LNCaP clone FGC (cell line): ENCODE results near the gene RPL29.
"Not testable (repeated sequence)": the region's sequence is repeated elsewhere in the genome, so short reads cannot be mapped to it uniquely, and the experiment has no call there.

Experiments
- DNase-seq: peaks from one replicate; pipeline ENCODE4 v3.0.0-alpha.2; 2011; ENCODE audit warnings: low read depth
- H3K4me3 ChIP-seq: 2 replicates; pipeline ENCODE4 v1.5.1; 2011; ENCODE audit warnings: mild to moderate bottlenecking, low read depth, low read length, control low read depth
- CTCF ChIP-seq: IDR thresholded peaks from 2 replicates; pipeline ENCODE4 v1.5.1; 2012; ENCODE audit warnings: mild to moderate bottlenecking; ENCODE audit not compliant: control insufficient read depth, insufficient read depth; ENCODE audit errors: extremely low read depth

Gene RPL29

DNA sequence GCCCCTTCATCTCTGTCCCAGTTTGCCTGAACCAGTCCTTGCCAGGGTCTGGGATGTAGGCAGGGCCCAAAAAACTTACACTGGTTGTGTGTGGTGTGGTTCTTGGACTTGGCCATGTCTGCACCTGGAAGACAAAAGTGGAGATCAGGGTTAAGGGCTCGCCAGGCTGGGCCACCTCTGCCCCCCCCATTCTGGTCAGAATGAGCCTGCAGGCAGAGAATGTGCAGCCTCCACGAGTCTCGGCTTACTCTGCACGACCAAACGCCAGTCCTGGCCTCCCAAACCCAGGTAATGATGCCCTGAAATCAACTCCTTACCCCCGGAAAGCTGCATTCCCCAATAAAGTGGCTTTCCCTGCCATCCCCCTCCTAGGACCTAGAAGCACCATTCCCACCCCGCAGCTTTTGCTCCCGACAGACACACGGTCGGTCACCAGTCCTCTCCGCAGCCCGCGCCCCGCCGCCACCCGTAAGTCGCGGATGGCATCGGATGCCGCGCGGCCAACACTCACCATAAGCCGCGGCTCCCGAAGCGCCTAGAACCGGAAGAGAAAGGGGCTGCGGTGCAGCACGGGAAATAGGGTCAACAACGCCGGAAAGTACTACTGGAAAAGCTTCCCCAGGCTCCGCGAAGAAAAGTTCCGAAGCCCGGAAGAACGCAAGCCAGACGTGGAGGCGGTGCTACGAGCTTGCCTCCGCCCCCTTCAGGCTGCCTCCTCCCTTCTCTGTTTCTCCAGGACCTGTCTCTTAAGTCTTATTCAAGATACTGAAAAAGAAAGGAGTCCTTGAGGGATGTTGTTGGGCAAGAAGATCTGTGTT lies at the start of gene RPL29:
Gene RPL29, minus strand, starts transcription at position 550 of the 818 bp plus-strand sequence. Its CDS starts 434 bp downstream, at position 116.
- DNase-seq, result peak; percentile 90
- peak within 1 kb of the TSS; percentile 89 for H3K4me3 ChIP-seq
- no peak for TF ChIP-seq CTCF

DNA sequence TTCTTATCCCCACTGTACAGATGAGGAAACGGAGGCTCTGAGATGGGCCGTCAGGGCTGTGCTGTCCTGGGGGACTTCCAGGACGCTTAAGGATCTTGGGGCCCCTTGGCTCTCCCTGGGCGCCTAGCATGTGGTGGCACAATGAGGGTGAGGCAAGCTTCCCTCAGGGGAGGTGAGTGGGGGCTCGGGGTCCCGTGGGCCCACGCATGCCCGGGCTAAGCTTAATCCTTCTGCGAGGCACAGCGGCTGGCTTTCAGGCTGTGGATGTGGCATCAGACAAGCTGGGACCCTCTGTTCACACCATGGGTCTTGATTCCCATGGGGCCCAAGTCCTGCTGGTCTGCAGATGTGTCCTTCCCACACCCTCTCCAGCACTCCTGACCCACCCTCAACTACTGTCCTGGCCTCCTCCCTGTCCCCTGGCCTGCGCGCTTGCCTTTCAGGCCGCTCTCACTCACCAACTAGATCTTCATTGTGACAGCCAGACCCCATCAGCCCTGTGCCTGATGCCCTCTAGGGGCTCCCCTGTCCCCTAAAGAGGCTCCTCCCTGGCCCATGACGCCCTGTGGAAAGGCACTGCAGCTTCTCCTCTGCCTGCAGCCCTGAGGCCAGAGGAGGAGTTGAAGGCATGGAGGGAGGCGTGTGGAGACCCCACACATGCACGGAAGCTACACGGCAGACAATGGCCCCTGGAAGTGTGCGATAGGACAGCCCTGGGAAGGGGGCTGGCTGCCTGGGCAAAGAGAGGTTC lies 49.3 kb upstream of the RPL29 start:
- no peak overlapping the region for H3K4me3 ChIP-seq
- DNase-seq, result no peak
- TF ChIP-seq CTCF, result no peak

DNA sequence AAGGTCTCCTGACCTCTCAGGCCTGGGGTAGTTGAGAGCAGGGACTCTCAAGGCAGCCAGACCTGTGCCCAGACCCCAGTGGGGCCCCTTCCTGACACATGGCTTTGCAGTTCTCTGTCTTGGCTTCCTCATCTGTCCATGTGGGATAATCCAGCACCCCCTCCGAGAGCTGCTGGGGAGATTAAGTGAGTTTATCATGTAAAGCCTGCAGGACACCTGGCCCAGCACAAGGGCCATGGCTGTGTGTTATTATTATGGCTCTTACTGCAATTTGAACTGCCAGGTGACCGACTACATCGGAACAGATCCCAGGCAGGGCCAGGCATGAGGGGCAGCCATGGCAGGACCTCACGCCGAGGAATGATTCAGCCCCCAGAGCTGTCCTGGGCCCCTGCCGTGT lies 48.1 kb upstream of the RPL29 start:
- no peak for DNase-seq
- no peak for TF ChIP-seq CTCF
- H3K4me3 ChIP-seq, result no peak overlapping the region

GRCh38 chr3:52043039-52043438 lies 47.3 kb upstream of the RPL29 start:
- DNase-seq, H3K4me3 ChIP-seq: not testable (repeated sequence)

- H3K4me3 ChIP-seq, result no peak overlapping the region
- no peak for TF ChIP-seq CTCF
- DNase-seq, result no peak
Observed at GRCh38 chr3:52041118-52041731, 45.5 kb upstream of the RPL29 start.

GRCh38 chr3:52040600-52040999 lies 44.9 kb upstream of the RPL29 start:
- no peak for TF ChIP-seq CTCF
- no peak overlapping the region for H3K4me3 ChIP-seq
- no peak for DNase-seq

DNA sequence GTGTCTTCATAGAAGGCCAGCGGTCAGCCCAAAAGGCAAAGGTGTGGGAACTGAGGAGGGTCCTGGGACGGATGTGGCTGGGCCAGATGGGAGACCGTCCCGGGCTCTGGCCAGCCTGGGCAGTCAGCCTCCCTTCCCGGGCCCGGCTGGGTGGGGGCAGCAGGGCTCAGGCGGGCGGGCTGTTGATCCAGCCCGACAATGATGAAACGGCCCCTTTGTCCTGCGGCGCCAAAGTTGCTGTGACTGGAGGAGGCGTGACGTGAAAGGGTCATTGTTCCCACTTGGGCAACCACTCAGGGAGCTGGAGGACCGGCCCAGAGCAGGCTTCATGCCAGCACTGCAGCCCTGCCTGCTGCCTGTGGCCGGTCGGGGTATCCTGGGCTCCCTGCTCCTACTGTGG lies 44.2 kb upstream of the RPL29 start:
- DNase-seq, result no peak

More for the DNA sequence above, 44.2 kb upstream of the RPL29 start:
- no peak for TF ChIP-seq CTCF
- H3K4me3 ChIP-seq, result no peak overlapping the region
